GM12878 (cell line): ENCODE measurements around the gene KIF1C. TPM values are rescaled to one million over a fixed set of nuclear protein-coding genes. Genes with fewer than 3 reads are reported as not detected.

Experiments
- ATAC-seq: fragments of 200-7000 bp; cut with Tn5 transposase; 3 replicates; pipeline ENCODE4 v1.9.1; 2020; ENCODE audit warnings: mild to moderate bottlenecking, moderate library complexity
- BruUV-seq: library from RNA; stranded (reverse); fragments of 400-500 nt; replicated peaks from 2 replicates; lab custom pipeline; 2021; lab: Mats Ljungman, UMichigan
- CTCF ChIA-PET: fragments of 300-600 bp; sonication (Branson Sonifier 250); formaldehyde crosslinking; extraction: SDS; loops from one replicate; lab custom pipeline; 2021; ENCODE audit warnings: inconsistent platforms; lab: Yijun Ruan, JAX
- POLR2A ChIA-PET: fragments of 350-600 bp; formaldehyde crosslinking; extraction: SDS; loops from one replicate; lab custom pipeline; 2021; ENCODE audit warnings: inconsistent platforms; lab: Charles Lee
- RAD21 ChIA-PET: fragments of 300-600 bp; sonication (Branson Sonifier 250); formaldehyde crosslinking; loops from one replicate; lab custom pipeline; 2023; ENCODE audit warnings: antibody characterized with exemption; ENCODE audit not compliant: unreplicated experiment; lab: Charles Lee
- SMC1A ChIA-PET: fragments of 300-600 bp; sonication (Branson Sonifier 250); formaldehyde crosslinking; loops from one replicate; lab custom pipeline; 2023; ENCODE audit not compliant: unreplicated experiment, uncharacterized antibody; lab: Charles Lee
- DNase-seq: peaks from one replicate; pipeline ENCODE4 v3.0.0-alpha.2; 2011; ENCODE audit warnings: low read depth, low spot score
- FAIRE-seq: peaks from 3 replicates; lab custom pipeline; 2011; peaks lifted over from hg19 to GRCh38; lab: Jason Lieb, UNC
- H2AFZ ChIP-seq: 2 replicates; pipeline ENCODE4 v1.6.0; 2011; ENCODE audit warnings: low read depth, low read length, control low read depth; ENCODE audit not compliant: control insufficient read depth
- H3K27ac ChIP-seq: 2 replicates; pipeline ENCODE4 v1.5.1; 2011; ENCODE audit warnings: control low read depth; ENCODE audit not compliant: control insufficient read depth, insufficient read depth
- H3K27me3 ChIP-seq, 2 experiments: replicated peaks in 1 of 2; 2 replicates each; pipeline versions ENCODE4 v1.6.0 to v1.6.1; 2011; ENCODE audit warnings: low read length in 1 of 2; ENCODE audit not compliant: control insufficient read depth in 2 of 2, insufficient read depth in 2 of 2
- H3K36me3 ChIP-seq, 2 experiments: 2 replicates each; pipeline ENCODE4 v1.5.1; 2011; ENCODE audit warnings: low read length in 1 of 2; ENCODE audit not compliant: control insufficient read depth in 2 of 2, insufficient read depth in 2 of 2
- H3K4me1 ChIP-seq: 2 replicates; pipeline ENCODE4 v1.6.1; 2011; ENCODE audit warnings: mild to moderate bottlenecking, low read length, moderate library complexity, mixed read lengths; ENCODE audit not compliant: control insufficient read depth, insufficient read depth
- H3K4me2 ChIP-seq: 2 replicates; pipeline ENCODE4 v1.6.0; 2011; ENCODE audit warnings: control low read depth; ENCODE audit not compliant: control insufficient read depth, insufficient read depth
- H3K4me3 ChIP-seq: fragments of 200-600 bp; sonication (generic); 2 replicates; pipeline ENCODE4 v1.5.1; 2016
- H3K79me2 ChIP-seq: 2 replicates; pipeline ENCODE4 v1.6.0; 2011; ENCODE audit warnings: low read length; ENCODE audit not compliant: control insufficient read depth, insufficient read depth
- H3K9ac ChIP-seq: 2 replicates; pipeline ENCODE4 v1.8.0; 2011; ENCODE audit warnings: low read length, control low read depth, mixed read lengths; ENCODE audit not compliant: control insufficient read depth, insufficient read depth
- H3K9me3 ChIP-seq: replicated peaks from 3 replicates; pipeline ENCODE4 v1.5.1; 2011; ENCODE audit warnings: mild to moderate bottlenecking, low read length; ENCODE audit not compliant: control insufficient read depth, insufficient read depth
- H4K20me1 ChIP-seq: 2 replicates; pipeline ENCODE4 v1.6.0; 2011; ENCODE audit not compliant: control insufficient read depth, insufficient read depth
- ATF3 ChIP-seq: IDR thresholded peaks from 2 replicates; pipeline ENCODE4 v1.6.1; 2011; ENCODE audit warnings: low read depth, mild to moderate bottlenecking, low read length, moderate library complexity, borderline replicate concordance; ENCODE audit errors: extremely low read depth
- CBFB ChIP-seq: IDR thresholded peaks from 2 replicates; pipeline ENCODE4 v1.6.1; 2016; ENCODE audit warnings: antibody characterized with exemption, low read depth
- CREB1 ChIP-seq: IDR thresholded peaks from 2 replicates; pipeline ENCODE4 v1.6.1; 2012; ENCODE audit warnings: low read depth, mild to moderate bottlenecking, inconsistent platforms
- CREM ChIP-seq: IDR thresholded peaks from 2 replicates; pipeline ENCODE4 v1.6.1; 2014; ENCODE audit warnings: antibody characterized with exemption, low read depth
- HDGF ChIP-seq: fragments of 450-650 bp; IDR thresholded peaks from 2 replicates; pipeline ENCODE4 v1.6.1; 2016; ENCODE audit warnings: antibody characterized with exemption
- MXI1 ChIP-seq: fragments of 150-350 bp; IDR thresholded peaks from 2 replicates; pipeline ENCODE4 v1.6.1; 2011; ENCODE audit warnings: low read depth, mild to moderate bottlenecking, inconsistent platforms, low read length, improper control_type of control experiment
- MYB ChIP-seq: fragments of 150-350 bp; IDR thresholded peaks from 2 replicates; pipeline ENCODE4 v1.6.1; 2014; ENCODE audit warnings: mild to moderate bottlenecking, low read depth, low read length, borderline replicate concordance
- PAX8 ChIP-seq: fragments of 450-650 bp; IDR thresholded peaks from 2 replicates; pipeline ENCODE4 v1.6.1; 2017; ENCODE audit warnings: mild to moderate bottlenecking, moderate library complexity
- RFX5 ChIP-seq: IDR thresholded peaks from 2 replicates; pipeline ENCODE4 v1.6.1; 2011; ENCODE audit warnings: low read depth, low read length, improper control_type of control experiment
- SREBF2 ChIP-seq: IDR thresholded peaks from 2 replicates; pipeline ENCODE4 v1.6.1; 2012; ENCODE audit warnings: mild to moderate bottlenecking, low read length
- TAF1 ChIP-seq: IDR thresholded peaks from 2 replicates; pipeline ENCODE4 v1.6.1; 2011; ENCODE audit warnings: mild to moderate bottlenecking, low read depth, low read length, borderline replicate concordance
- YY1 ChIP-seq: IDR thresholded peaks from 2 replicates; pipeline ENCODE4 v1.6.1; 2011; ENCODE audit warnings: low read depth, mild to moderate bottlenecking, low read length
- WGBS: methylation state at CpG from one replicate; pipeline ENCODE4 v1.1.6; 2016; ENCODE audit warnings: low lambda C conversion rate; ENCODE audit not compliant: insufficient replicate concordance, insufficient coverage; ENCODE audit errors: missing lambda C conversion rate; 5-methylcytosine and 5-hydroxymethylcytosine counted together
- in situ Hi-C: fragments of 300-500 bp; cut with MboI; formaldehyde crosslinking; loops from 9 replicates; pipeline ENCODE4 v1.14.3; 2018; ENCODE audit warnings: mixed read lengths
- intact Hi-C: fragments of 100-400 bp; cut with micrococcal nuclease; formaldehyde crosslinking; loops from one replicate; pipeline ENCODE4 v1.14.2; 2022; ENCODE audit not compliant: unreplicated experiment
- polyA plus RNA-seq, 11 experiments: library from polyadenylated mRNA; depleted of rRNA in 4 of 11; unstranded in 6 of 11; stranded (reverse) in 5 of 11; fragments of >200 nt; fragmentation: Nextera tagmentation in 4 of 11; fragmentation: Illumina TruSeq in 1 of 11; extraction: Ambion mirVana in 4 of 11; extraction: Trizol in 1 of 11; gene quantifications; 1 replicate in 1 of 11; 2 replicates in 10 of 11; pipeline versions ENCODE4 v1.2.1 to v1.2.3, GENCODE V29; 2011 to 2016; ENCODE audit warnings: inconsistent platforms in 2 of 11, missing spikeins in 2 of 11, low read depth in 1 of 11
- total RNA-seq, 4 experiments: library from RNA; depleted of rRNA in 3 of 4; stranded (reverse); fragments of >200 nt in 3 of 4; fragmentation: Illumina TruSeq in 1 of 4; extraction: Trizol in 1 of 4; gene quantifications; 2 replicates each; pipeline versions ENCODE4 v1.2.1 to v1.2.3, GENCODE V29; 2013 to 2021

Gene KIF1C
- total and polyA plus RNA-seq, 10 of the 15 experiments (the other 5 are each of a cell fraction or from before 2014, with no cell fraction given): 1.4 to 65.9 (median 21.1) TPM

- no TSS peak for BruUV-seq
- H3K27ac ChIP-seq: peak overlapping the region; percentile 100
- DNase-seq (no peak), ATAC-seq (no peak), FAIRE-seq (peak; percentile 64)
- peaks cover 11 to 18% of the 10 kb centered on the region in 2 experiments; a peak in 3 of 4 replicates for H3K36me3 ChIP-seq
- no peaks in the 10 kb centered on the region for H3K9me3 ChIP-seq
- no peak overlapping the region for H2AFZ ChIP-seq
- H3K27me3 ChIP-seq: no peaks in the 10 kb centered on the region
- H3K79me2 ChIP-seq: peaks cover 29% of the 10 kb centered on the region
- intact Hi-C loops: loop anchor here (5.0 kb wide), 1 partner anchor 93 kb away; no protein-coding TSS in a partner anchor
- CTCF ChIA-PET: interaction anchor here (1.3 to 3.6 kb wide), 2 partner anchors 29 to 93 kb away, joined by 4 to 18 read pairs; partner anchors contain the start of genes RNF167 and SLC25A11
- TF ChIP-seq MXI1 (no peak), MYB (no peak), CBFB (no peak), CREM (no peak), TAF1 (no peak), SREBF2 (no peak), PAX8 (no peak), CREB1 (no peak), ATF3 (no peak), RFX5 (no peak), YY1 (no peak), HDGF (no peak)
- TF ChIP-seq, all 136 proteins: peak for 0
- POLR2A ChIA-PET: interaction anchor here (1.0 to 8.5 kb wide), 3 partner anchors 18 to 22 kb away, joined by 3 to 272 read pairs (median 13); partner anchors contain the start of genes CAMTA2, ENO3, PFN1 and RNF167
- peak overlapping the region; percentile 89 for H3K4me3 ChIP-seq
- in situ Hi-C loops: no loop called here
- RAD21 ChIA-PET: interaction anchor here (1.3 kb wide), 1 partner anchor 63 kb away, joined by 3 read pairs; no protein-coding TSS in a partner anchor
- H3K4me1 ChIP-seq: peaks cover 14% of the 10 kb centered on the region
- SMC1A ChIA-PET: interaction anchor here (1.8 to 4.3 kb wide), 3 partner anchors 12 to 29 kb away, joined by 4 to 50 read pairs (median 38); partner anchors contain the start of genes PFN1, RNF167 and SLC25A11
- WGBS: 94% methylated on average over 15 of the region's 15 CpGs
- peak overlapping the region; percentile 99 for H3K4me2 ChIP-seq
- no peaks in the 10 kb centered on the region for H4K20me1 ChIP-seq
- peak overlapping the region; percentile 98; the same call in 1 of the 2 replicates for H3K9ac ChIP-seq
Measured at GRCh38 chr17:4969047-4969550, 28.7 kb upstream of the KIF1C start.
